ENCODE results near the gene CRYBG1. TPM values are rescaled to one million over a fixed set of nuclear protein-coding genes. Genes with fewer than 3 reads are reported as not detected.

CRYBG1 gene
- total RNA-seq, 1 experiment from 2014 or later: 5.7 TPM

- Histone ChIP-seq H3K56ac (ENCODE audit: insufficient read length, low read depth, low read length) (no peak overlapping the region), H4K8ac (replicated peaks; ENCODE audit: insufficient read length, low read depth, low read length) (no peak overlapping the region), H3K4me2 (ENCODE audit: insufficient read depth, insufficient read length, low read length) (no peak overlapping the region), H4K5ac (ENCODE audit: insufficient read length, low read depth, low read length) (no peak overlapping the region), H2BK12ac (ENCODE audit: insufficient read length, low read depth, low read length) (no peak overlapping the region), H2BK15ac (ENCODE audit: low read depth, low read length) (no peak overlapping the region), H3K18ac (ENCODE audit: insufficient read length, low read depth, low read length) (no peak overlapping the region), H3K27me3 (ENCODE audit: insufficient read depth, low read length) (no peaks in the 10 kb centered on the region), H2AK5ac (ENCODE audit: insufficient read length, low read length) (no peak overlapping the region), H3K9ac (ENCODE audit: extremely low read depth, insufficient read length, low read length) (no peak overlapping the region), H4K20me1 (ENCODE audit: control insufficient read depth, insufficient read depth, insufficient read length) (no peaks in the 10 kb centered on the region), H3K79me1 (ENCODE audit: insufficient read depth, low read depth, low read length, poor library complexity, severe bottlenecking) (no peaks in the 10 kb centered on the region), H2BK120ac (ENCODE audit: low read depth, low read length, poor library complexity, severe bottlenecking) (no peak overlapping the region), H3T11ph (ENCODE audit: low read length) (no peak overlapping the region), H3K4me1 (ENCODE audit: insufficient read depth, low read length) (no peaks in the 10 kb centered on the region), H2BK20ac (ENCODE audit: low read depth, low read length, poor library complexity, severe bottlenecking) (no peak overlapping the region), H3K9me3 (ENCODE audit: control insufficient read depth, low read depth, low read length) (no peaks in the 10 kb centered on the region), H3K23me2 (ENCODE audit: insufficient read length, low read depth, low read length, poor library complexity, severe bottlenecking) (no peaks in the 10 kb centered on the region), H3K27ac (ENCODE audit: insufficient read length, low read depth, low read length) (no peak overlapping the region), H2AFZ (ENCODE audit: low read length) (no peak overlapping the region), H3K79me2 (ENCODE audit: insufficient read depth, low read length) (no peaks in the 10 kb centered on the region), H3K4ac (ENCODE audit: low read depth, low read length) (no peak overlapping the region), H3K14ac (ENCODE audit: insufficient read depth, low read length) (no peak overlapping the region), H3K23ac (ENCODE audit: insufficient read length, low read depth, low read length) (no peak overlapping the region), H2BK5ac (ENCODE audit: insufficient read length, low read length) (no peak overlapping the region), H4K91ac (ENCODE audit: insufficient read length, low read depth, low read length) (no peak overlapping the region)
- Mint-ChIP-seq H3K4me1 (peaks cover 5 to 6% of the 10 kb centered on the region in 2 experiments), H3K36me3 (ENCODE audit: insufficient read depth in 1 of 3, low read depth in 3 of 3) (no peaks in the 10 kb centered on the region), H3K4me3 (no peak overlapping the region), H3K27ac (no peak overlapping the region), H3K27me3 (ENCODE audit: low read depth) (no peaks in the 10 kb centered on the region; the same call in none of the 2 replicates), H3K9me3 (no peaks in the 10 kb centered on the region)
- TF ChIP-seq CTCF (conservative IDR thresholded peaks at IDR 0.05): no peak
- no CpG with 5 or more reads among the region's 2 CpGs for WGBS (ENCODE audit: extremely low coverage, insufficient read length, low lambda C conversion rate)
- DNase-seq: no peak
Measured at GRCh38 chr6:106413722-106414121, 53.2 kb downstream of the CRYBG1 start.
